ENCODE results near the gene ARMC5. TPM values are rescaled to one million over a fixed set of nuclear protein-coding genes. Genes with fewer than 3 reads are reported as not detected.

ARMC5 gene
- total and polyA plus RNA-seq, 2 experiments from 2014 or later = 7.0 to 11.2 TPM

GRCh38 chr16:31504159-31504558 is 44.9 kb downstream of the ARMC5 start:
- Histone ChIP-seq H3K27ac (no peak overlapping the region), H3K4me2 (ENCODE audit: unreplicated experiment) (no peak overlapping the region), H3K36me3 (ENCODE audit: low read depth) (no peaks in the 10 kb centered on the region; the same call in 1 of the 2 replicates), H3K4me3 (no peak overlapping the region), H3K9ac (no peak overlapping the region), H3K9me2 (ENCODE audit: insufficient read depth) (no peaks in the 10 kb centered on the region), H3F3A (ENCODE audit: insufficient read depth) (peaks cover 8% of the 10 kb centered on the region; the same call in 1 of the 2 replicates), H3K79me2 (ENCODE audit: insufficient read depth) (peaks cover 43% of the 10 kb centered on the region), H3K9me3 (ENCODE audit: low read depth) (no peaks in the 10 kb centered on the region), H3K4me1 (ENCODE audit: insufficient read depth) (peaks cover 19% of the 10 kb centered on the region), H2AFZ (no peak overlapping the region), H3K27me3 (replicated peaks; ENCODE audit: insufficient read depth) (no peaks in the 10 kb centered on the region), H4K20me1 (ENCODE audit: insufficient read depth) (no peaks in the 10 kb centered on the region)
- TF ChIP-seq EZH2 (IDR thresholded peaks at IDR 0.05; ENCODE audit: insufficient read depth, poor library complexity, severe bottlenecking) (no peak), EZH2phosphoT487 (IDR thresholded peaks at IDR 0.05; ENCODE audit: insufficient read depth, low read depth) (no peak)
- in situ Hi-C loops (cut with MboI) = no loop called here
- 82 to 86% methylated on average over 8 of the region's 8 CpGs for WGBS, 2 experiments (ENCODE audit: low coverage in 1 of 2, low lambda C conversion rate in 2 of 2, missing lambda C conversion rate in 2 of 2)
- no peak for DNase-seq

- H3K9me2 ChIP-seq (ENCODE audit: insufficient read depth) = no peaks in the 10 kb centered on the region
- no peak overlapping the region for H3K9ac ChIP-seq
- H4K20me1 ChIP-seq (ENCODE audit: insufficient read depth) = no peaks in the 10 kb centered on the region
- no peaks in the 10 kb centered on the region for H3K36me3 ChIP-seq (ENCODE audit: low read depth)
- no peak for TF ChIP-seq EZH2phosphoT487 (IDR thresholded peaks at IDR 0.05; ENCODE audit: insufficient read depth, low read depth)
- TF ChIP-seq EZH2 (IDR thresholded peaks at IDR 0.05; ENCODE audit: insufficient read depth, poor library complexity, severe bottlenecking) = no peak
- no peak overlapping the region for H3K27ac ChIP-seq
- no peaks in the 10 kb centered on the region for H3K27me3 ChIP-seq (replicated peaks; ENCODE audit: insufficient read depth)
- DNase-seq = no peak
- no peak overlapping the region for H3K4me2 ChIP-seq (ENCODE audit: unreplicated experiment)
- no peak overlapping the region for H2AFZ ChIP-seq
- H3F3A ChIP-seq (ENCODE audit: insufficient read depth) = peaks cover 8% of the 10 kb centered on the region; the same call in 1 of the 2 replicates
- 88 to 90% methylated on average over 4 of the region's 4 CpGs for WGBS, 2 experiments (ENCODE audit: low coverage in 1 of 2, low lambda C conversion rate in 2 of 2, missing lambda C conversion rate in 2 of 2)
- H3K9me3 ChIP-seq (ENCODE audit: low read depth) = no peaks in the 10 kb centered on the region
- in situ Hi-C loops (cut with MboI) = no loop called here
- H3K79me2 ChIP-seq (ENCODE audit: insufficient read depth) = peaks cover 49% of the 10 kb centered on the region
- H3K4me3 ChIP-seq = no peak overlapping the region
- H3K4me1 ChIP-seq (ENCODE audit: insufficient read depth) = peaks cover 21% of the 10 kb centered on the region
Measured at GRCh38 chr16:31505483-31505882, 46.2 kb downstream of the ARMC5 start.

- Histone ChIP-seq H3K4me2 (ENCODE audit: unreplicated experiment) (peak overlapping the region; percentile 68), H3F3A (ENCODE audit: insufficient read depth) (peaks cover 11% of the 10 kb centered on the region), H2AFZ (peak overlapping the region; percentile 85), H3K9me2 (ENCODE audit: insufficient read depth) (no peaks in the 10 kb centered on the region), H4K20me1 (ENCODE audit: insufficient read depth) (no peaks in the 10 kb centered on the region), H3K79me2 (ENCODE audit: insufficient read depth) (peaks cover 39% of the 10 kb centered on the region), H3K4me3 (peak overlapping the region; percentile 98), H3K36me3 (ENCODE audit: low read depth) (no peaks in the 10 kb centered on the region), H3K9ac (peak overlapping the region; percentile 100), H3K4me1 (ENCODE audit: insufficient read depth) (peaks cover 22% of the 10 kb centered on the region), H3K9me3 (ENCODE audit: low read depth) (no peaks in the 10 kb centered on the region), H3K27ac (peak overlapping the region; percentile 86), H3K27me3 (replicated peaks; ENCODE audit: insufficient read depth) (no peaks in the 10 kb centered on the region)
- in situ Hi-C loops (cut with MboI) = no loop called here
- no peak for DNase-seq
- TF ChIP-seq EZH2phosphoT487 (IDR thresholded peaks at IDR 0.05; ENCODE audit: insufficient read depth, low read depth) = no peak
- no peak for TF ChIP-seq EZH2 (IDR thresholded peaks at IDR 0.05; ENCODE audit: insufficient read depth, poor library complexity, severe bottlenecking)
- 1% methylated on average over 12 of the region's 12 CpGs for WGBS, 2 experiments (ENCODE audit: low coverage in 1 of 2, low lambda C conversion rate in 2 of 2, missing lambda C conversion rate in 2 of 2)
Measured at GRCh38 chr16:31507617-31507928, 48.3 kb downstream of the ARMC5 start.

GRCh38 chr16:31507929-31508705 is 48.8 kb downstream of the ARMC5 start, which contains the start of gene RUSF1:
RUSF1 (minus strand) TSS chr16:31508391; CDS start chr16:31508373, 18 bp downstream.
- Histone ChIP-seq H3K27ac (peak within 1 kb of the TSS; percentile 86), H2AFZ (peak within 1 kb of the TSS; percentile 85), H3K27me3 (replicated peaks; ENCODE audit: insufficient read depth) (no peaks in the 10 kb centered on the region), H3K79me2 (ENCODE audit: insufficient read depth) (peaks cover 39% of the 10 kb centered on the region), H3K4me1 (ENCODE audit: insufficient read depth) (peaks cover 26% of the 10 kb centered on the region), H3K9ac (peak within 1 kb of the TSS; percentile 100), H3K4me2 (ENCODE audit: unreplicated experiment) (peak within 1 kb of the TSS; percentile 68), H3F3A (ENCODE audit: insufficient read depth) (peaks cover 11% of the 10 kb centered on the region), H3K36me3 (ENCODE audit: low read depth) (no peaks in the 10 kb centered on the region), H3K4me3 (peak within 1 kb of the TSS; percentile 98), H3K9me2 (ENCODE audit: insufficient read depth) (no peaks in the 10 kb centered on the region), H3K9me3 (ENCODE audit: low read depth) (no peaks in the 10 kb centered on the region), H4K20me1 (ENCODE audit: insufficient read depth) (no peaks in the 10 kb centered on the region)
- in situ Hi-C loops (cut with MboI) = no loop called here
- TF ChIP-seq EZH2 (IDR thresholded peaks at IDR 0.05; ENCODE audit: insufficient read depth, poor library complexity, severe bottlenecking) (no peak), EZH2phosphoT487 (IDR thresholded peaks at IDR 0.05; ENCODE audit: insufficient read depth, low read depth) (no peak)
- DNase-seq = peak; percentile 95
- 0 to 2% methylated on average over 44 to 55 of the region's 65 CpGs for WGBS, 2 experiments (ENCODE audit: low coverage in 1 of 2, low lambda C conversion rate in 2 of 2, missing lambda C conversion rate in 2 of 2)
